HG02943 (cell line): Measurements from ENCODE around the gene TMEM272.

Experiments
- ATAC-seq: cut with Tn5 transposase; IDR thresholded peaks from one replicate; pipeline ENCODE4 v1.9.1; 2021; ENCODE audit warnings: mild to moderate bottlenecking, low read depth, moderate library complexity; ENCODE audit not compliant: unreplicated experiment

The TMEM272 gene

DNA sequence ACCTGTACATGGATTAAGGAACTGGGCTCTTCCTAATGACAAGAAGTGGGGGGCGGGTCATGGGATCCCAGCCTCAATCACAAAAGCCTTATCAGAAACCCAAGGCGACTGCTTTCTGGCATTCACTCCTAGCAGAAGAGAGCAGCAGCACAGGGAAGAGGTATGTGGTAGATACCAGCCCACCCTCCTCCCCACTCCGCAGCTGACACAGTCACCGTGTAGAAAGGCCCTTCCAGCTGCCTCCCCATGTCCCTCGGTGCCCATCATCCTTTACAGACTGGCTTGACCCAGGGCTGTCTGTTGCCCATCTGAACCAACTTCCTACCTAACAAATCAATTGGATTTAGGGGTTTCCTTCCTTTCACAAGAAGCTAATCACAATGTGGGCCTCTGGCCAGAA lies 37.9 kb downstream of the TMEM272 start:
- no peak for ATAC-seq

DNA sequence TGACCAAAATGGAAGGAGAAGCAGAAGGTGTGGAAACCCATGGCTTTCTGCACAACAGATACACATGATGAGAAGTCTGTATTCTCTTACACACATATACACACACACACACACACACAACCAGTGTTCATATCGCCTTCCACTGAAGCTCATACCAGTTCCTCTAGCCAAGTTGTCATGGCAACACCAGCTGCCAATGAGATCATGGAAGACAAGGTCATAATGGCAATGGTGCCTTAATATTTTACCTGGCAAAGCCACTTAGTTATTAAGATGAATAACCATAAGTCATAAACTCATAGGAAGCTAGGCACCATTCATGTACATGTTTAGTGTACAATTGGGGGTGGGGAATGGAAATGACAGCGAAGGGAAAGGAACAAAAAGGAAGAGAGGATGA lies 38.4 kb downstream of the TMEM272 start:
- no peak for ATAC-seq

DNA sequence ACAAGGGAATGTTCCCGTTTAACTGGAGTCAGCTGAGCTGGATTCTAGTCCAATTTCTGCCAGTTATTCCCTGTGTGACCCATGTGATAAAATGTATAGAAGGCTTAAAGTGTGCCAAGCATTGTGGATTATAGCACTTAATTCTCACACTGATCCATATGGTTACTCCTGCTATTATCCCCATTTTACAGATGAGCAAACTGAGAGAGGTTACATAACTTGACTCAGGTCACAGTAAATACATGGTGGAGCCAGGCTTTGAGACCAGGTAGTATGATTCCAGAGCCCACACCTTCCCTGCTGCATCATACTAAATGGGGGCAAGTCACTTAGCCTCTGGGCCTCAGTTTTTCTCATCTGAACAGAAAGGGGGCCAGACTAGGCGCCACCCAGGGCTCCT lies 39.1 kb downstream of the TMEM272 start:
- ATAC-seq = no peak

DNA sequence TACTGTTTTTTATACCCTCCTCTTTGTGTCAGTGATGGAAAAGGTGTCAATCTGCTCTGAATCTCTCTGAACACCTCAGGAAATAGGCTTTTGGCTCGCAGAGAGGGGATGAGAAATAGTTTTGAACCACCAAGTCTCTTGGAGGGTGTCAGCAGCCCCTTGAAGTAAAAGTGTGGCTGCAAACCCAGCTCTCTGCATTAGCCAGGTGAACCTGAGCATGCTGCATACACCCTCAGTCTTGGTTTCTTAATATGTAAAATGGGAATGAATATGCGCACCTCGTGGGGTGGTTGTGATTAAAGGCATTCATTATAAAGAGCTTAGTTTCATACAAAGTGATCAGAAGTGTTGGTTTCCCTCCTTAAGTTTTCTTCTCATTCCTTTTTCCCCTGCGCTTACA lies 39.7 kb downstream of the TMEM272 start:
- no peak for ATAC-seq

DNA sequence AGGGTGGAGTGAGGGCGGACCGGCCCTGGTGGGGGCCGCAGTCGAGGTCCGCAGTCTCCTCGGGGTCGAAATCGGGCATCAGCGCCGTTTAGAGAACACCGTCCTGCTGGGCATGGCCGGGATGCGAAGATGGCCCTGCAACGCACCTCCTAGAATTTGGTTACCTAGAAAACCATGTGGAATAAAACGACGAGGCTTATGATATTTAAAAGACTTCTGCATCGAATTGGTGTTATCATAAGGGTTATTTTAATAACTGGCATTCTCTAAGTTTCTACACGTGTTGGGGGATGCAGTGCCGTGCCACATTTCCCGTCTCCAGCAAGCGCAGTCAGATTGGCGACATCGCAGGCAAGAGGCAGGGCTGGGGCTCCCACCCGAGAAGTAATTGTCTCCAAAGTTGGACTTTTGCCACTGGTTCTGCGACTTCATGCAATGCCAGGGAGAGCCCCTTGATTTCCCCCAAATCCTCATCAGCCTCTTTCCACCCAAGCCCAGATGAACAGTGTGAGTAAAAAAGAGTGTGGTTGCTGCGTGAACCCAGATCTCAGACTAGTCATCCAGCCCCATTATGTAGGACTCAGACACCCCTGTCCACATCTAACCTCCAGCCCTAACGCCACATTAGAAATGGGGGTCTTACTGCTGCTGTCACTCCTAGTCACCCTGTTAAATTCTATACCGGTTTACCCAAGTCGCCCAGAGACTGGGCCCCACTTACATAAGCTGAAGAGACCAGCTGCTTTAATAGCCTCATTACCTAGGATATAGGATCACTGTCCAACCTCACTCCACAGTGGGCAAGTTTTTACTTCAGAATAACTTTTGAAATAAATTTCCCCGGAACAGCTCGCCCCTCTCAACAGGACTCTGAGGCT lies 40.4 kb downstream of the TMEM272 start:
- ATAC-seq = no peak

DNA sequence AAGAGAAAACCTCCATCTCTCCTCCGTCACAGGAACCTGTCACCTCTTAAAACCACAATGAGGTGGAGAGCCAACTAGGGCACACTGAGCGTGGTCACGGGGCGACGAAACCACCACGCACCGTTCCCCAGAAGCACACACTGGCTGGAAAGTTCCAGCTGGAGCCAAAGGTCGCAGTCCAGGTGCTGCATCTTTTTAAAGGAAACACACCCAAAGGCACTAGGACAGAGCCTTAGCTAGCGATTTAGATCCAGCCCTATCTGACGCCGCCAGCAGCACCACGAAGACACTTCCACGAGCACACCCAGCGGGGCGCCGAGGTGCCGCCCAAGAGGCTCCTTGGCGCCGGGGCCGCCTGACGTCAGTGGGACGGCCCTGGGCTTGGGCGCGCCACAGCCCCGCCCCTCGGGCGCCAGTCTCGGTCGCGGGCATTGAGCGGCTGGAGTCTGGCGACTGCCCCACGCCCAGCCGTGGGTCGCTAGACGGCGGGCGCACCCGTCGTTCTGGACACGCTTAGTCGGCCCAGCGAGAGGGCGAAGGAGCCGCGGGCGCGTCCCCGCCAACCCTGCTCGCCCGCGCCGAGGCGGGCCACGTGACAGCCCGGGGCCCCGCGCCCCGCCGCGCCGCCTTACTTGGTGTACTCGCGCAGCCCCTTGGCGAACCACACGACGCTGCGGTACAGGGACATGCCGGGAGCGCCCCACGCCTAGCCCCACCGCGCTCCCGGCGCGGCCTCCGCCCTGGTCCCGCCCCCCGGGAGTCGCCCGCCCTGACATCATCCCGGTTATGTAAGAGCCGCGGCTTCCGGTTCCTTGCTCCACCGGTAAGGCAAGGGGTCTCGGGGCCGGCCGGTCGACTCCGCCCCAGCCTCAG lies 41.3 kb downstream of the TMEM272 start, which contains the start of gene DHRS12:
TSS of gene DHRS12 (minus strand) at position 742 of the 873 bp plus-strand sequence. CDS start 4,504 bp downstream, outside the sequence.
- ATAC-seq = peak; percentile 85

DNA sequence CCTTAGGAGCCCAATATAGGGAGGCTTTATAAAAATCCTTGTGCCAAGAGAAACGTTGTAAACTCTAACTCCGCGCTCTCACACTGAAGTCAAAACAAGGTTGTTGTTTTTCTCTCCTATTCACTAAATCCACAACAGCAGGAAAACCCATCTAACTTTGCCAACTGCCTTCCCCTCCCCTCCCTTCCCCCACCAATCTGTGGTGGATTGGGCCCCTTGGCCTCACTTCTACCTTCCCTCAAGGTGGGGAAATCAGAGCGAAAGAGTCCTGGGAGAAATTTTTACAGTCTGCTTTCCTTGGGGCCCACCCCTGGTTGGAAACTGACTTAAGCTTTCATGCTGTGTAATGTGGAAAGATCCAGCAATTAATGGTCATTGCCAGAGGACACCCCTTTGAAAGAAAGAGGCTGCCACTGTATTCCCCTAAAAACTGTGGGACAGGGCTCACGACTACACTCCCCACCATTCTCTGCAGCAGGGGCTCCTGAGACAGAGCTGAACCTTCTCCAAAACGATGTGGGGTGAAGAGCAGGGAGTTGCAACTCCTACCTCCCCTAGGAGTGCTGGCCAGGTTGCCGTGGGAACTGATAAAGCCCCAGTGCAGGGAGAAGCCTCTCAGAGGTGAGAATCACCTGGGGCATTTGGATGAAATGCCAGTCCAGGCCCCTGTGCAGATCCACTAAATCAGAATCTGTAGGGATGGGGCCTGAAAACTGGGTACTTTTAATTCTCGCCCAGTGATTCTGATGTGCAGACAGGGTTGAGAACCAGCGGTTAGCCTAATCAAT lies 42.2 kb downstream of the TMEM272 start:
- ATAC-seq = no peak

DNA sequence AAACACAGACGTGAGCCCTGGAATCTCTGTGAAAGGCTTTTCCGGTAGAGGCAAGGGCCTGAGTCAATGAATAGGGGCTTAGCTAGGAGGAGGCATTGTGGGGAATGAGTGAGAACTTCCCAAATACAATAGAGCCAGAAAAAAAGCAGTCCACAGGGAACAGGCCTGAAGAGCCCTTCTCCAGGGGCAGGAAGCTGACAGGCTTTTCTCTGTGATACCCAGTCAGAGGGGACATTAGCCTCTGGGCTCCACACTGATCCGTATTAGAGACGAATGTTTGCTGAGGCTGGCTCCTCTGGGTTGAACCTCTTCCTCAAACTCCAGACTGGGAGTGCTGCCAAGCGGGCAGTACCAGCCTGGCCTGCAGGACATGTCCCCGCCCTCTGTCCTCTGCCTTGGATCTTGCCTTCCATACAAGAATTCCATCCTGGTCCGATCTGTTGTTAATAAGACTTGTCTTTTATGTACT lies 43.3 kb downstream of the TMEM272 start:
- ATAC-seq = no peak

DNA sequence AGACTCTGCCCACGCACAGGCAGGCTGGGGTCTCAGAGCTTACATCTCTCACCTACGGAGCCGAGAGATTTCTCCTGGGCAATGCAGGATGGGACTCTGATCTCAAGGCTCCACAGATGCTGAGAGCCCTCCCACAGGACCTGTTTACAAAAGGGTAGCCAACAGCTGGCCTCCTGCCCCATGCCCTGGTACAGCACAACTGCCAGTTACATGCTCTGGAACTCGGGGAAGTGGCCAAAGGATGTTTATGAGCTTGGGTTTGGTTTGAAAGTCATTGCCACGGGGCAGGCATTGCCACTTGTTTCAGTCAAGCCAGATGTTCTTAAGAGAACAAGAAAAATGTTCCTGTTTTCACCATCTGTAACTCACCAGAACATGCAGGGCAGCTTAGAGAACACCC lies 44.5 kb downstream of the TMEM272 start:
- no peak for ATAC-seq

DNA sequence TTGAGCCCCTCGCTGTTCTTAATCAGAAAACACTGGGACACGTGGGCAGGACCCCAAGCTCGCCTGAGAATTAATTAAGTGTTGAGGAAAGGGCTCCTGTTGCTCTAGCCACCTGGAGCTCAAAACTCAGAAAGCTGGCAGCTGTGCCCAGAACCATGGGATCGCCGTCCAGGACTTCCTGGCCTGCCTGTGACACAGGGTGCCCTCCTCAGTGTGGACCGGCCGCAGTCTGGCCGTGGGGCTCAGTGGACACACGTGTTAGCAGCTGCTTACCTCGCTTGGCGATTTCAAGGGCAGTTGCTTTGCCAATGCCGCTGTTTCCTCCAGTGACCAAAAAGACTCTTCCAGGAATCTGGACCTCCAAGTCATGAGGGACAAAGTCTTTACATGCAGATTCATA lies 45.7 kb downstream of the TMEM272 start:
- no peak for ATAC-seq

DNA sequence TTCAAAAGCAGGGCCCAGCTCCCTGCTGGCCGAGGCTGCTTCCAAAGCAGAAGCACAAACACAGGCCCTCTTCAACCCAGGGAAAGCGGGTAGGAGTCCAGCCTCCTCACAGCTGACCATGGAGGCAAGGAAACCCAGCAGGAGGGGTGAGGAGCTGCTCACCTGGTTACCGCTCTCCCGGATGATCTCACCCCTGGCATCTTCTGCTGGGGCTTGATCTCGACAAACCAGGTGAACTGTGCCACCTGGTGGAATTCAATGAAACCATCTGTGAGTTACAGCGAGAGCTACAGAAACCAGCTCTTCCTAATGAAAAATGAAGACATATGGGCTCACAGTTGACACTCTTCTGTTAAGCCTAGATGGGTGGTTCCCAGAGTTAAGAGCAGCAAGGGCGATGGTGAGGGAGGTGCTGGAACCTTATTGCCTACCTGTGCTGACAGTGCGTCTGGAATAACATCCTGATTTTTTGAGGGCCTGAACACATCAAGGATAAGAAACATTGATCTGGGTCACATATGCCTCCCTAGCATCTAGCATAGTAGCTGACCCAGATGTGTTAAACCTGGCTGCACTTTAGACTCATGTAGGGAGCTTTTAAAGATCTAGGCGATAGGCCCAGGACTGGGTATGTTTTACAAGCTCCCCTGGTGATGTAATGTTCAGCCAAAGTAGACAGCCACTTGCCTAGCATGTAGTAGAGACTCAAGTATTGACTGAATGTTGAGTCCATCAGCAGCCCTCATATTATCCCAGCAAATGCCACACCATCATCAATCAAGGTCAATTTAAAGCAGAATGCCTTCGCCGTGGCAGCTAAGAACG lies 47.1 kb downstream of the TMEM272 start:
- ATAC-seq = no peak

DNA sequence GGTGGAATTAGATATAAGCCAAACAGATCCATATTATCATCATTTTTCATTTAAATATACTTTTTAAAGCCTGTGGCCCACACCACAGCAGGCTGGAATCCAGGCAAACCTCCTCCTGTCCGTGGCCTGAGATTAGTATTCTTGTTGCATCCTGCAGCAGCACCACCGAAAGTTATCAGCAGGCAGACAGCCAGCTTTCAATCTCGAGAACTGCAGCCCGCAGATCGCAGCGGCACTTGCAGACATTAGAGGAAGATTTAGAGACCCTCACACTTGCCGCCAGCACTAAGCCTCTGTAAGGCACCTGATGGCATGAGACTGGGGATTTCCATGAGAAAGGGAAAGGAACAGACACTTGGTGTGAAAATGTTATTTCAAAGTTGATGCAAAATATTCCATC lies 48.4 kb downstream of the TMEM272 start:
- no peak for ATAC-seq

DNA sequence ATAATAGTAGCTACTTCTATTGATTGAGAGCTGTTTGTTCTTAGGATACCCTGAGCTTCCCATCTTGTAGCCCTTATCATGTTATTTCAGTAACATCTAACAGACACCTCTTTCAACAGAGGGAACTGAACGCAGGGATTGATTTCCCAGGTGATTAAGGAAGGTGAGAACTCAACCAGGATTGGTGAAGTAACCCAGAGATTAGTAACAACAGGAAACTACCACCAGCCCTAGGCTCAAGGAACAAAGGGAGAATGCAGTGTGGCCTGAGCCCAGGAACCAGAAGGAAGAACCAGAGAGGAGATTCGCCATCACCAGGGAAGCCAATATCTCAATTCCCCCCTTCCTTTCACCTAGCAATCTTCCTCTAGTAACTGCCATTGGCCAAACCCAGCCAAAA lies 49.6 kb downstream of the TMEM272 start:
- ATAC-seq = no peak

DNA sequence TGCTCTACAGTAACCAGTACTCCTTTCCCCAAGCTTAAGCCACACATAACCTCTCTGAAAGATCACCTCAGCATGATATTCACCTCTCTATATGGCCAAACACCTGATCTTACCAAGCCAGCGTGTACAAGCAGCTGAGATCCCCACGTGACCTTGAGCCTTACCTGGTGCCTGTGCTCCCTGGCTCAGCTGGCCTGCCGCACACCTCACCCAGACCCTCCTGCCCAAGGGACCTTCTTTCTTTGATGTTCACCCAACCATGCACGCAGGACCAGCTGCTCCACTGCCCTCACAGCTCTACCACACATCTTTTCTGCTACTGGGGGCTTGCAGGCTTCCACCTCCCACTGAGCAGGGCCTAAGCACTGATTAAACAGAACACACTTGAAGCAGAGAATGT lies 50.0 kb downstream of the TMEM272 start:
- ATAC-seq = no peak

DNA sequence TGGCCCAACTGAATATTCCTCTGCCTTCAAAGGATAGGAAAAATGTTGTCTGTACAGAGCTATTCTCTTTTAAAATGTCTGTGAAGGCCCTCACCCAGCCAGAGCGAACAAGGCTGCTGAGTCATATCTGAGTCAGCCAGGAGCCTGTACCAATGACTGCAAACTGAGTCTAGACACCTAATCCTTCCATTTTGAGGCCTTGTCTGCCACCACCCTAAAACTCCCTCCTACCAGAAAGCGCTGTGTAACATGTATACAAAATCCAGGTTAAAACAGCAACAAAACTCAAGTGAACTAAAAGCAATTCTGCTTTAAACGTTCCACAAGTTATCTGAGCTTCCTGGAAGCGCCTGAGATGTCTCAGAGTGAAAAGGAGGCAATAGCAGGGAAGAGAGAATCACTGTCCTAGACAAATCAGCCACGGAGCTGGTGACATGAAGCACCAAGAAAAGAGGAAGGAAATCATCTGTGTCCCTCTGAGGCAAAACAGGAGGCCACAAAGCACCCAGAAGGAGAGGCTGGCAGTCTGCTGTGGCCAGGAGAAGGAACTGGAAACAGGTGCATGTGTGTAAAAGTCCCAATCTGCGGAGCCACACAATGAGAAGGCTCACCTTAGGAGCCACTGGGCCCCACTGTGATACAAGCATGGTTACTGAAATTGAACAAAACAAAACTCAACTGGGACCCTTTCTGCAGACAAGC lies 51.3 kb downstream of the TMEM272 start:
- ATAC-seq = peak; percentile 51

DNA sequence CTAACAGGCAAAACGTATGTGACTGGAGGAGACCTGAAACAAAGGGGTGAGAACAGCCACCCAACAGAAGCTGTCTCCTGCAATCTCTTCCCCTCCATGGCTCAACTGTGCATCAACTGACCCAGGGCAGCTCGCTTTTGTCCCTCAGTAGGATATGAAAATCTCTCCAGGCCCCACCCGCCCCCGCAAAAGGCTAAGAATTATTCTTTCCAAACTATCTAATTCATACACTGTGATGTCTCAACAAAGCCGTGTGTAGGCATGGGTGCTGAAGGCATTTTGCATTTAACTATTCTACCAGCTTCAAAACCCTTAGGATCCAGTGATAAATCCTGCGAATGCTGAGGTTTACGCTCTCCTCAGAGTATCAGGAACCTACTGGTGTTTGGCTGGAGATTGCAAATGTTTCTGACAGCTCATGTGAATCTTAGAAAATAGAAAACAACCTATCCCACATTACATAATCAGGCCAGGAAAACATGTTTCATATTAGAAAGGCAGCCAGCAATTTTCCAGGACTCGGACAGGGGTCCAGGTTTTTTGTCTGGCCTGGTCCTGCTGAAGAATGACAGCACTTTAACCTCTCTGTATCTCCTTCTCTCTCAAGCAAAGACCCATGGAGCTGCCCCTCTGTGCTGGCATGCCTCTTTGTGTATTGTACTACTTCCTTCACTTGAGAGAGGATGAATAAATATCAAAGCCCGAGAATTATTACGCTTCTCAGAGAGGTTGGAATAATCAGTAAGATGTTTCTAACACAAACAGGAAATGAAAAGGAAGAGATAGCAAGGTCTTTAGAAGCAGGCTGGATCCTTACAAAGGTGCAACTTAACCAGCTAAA lies 58.3 kb downstream of the TMEM272 start:
- no peak for ATAC-seq

DNA sequence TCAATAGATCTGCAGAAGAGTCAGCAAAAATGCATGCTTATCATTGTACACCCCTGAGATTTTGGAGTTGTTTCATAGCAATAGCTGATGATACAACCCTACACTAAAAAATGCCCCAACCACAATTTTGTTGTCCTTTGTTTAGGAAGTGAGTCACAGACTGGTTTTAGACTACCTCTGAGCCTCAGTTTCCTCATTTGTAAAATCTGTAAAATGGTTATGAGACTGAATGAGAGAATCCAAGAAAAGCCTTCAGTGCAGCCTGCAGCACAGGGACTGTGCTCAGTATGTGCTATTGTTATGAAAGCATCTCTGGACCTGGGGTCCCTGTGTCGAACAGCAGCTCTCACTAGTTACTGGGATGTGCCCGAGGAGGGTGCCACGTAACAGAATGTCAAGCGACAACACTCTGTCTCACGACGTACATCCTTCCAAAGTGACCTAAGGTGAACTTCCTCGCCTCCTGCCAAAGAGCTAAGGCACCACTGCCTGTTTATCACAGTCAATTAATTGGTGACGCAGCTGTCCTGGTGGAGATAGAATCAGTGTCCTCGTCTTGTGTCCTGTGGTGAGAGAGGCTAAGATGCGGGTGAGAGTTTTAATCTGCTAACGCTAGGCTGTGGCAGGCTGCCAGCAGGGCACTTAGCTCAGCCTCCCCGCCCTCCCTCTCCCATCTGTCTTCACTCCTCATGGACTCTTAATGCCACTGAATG lies 59.1 kb downstream of the TMEM272 start:
- ATAC-seq = no peak

DNA sequence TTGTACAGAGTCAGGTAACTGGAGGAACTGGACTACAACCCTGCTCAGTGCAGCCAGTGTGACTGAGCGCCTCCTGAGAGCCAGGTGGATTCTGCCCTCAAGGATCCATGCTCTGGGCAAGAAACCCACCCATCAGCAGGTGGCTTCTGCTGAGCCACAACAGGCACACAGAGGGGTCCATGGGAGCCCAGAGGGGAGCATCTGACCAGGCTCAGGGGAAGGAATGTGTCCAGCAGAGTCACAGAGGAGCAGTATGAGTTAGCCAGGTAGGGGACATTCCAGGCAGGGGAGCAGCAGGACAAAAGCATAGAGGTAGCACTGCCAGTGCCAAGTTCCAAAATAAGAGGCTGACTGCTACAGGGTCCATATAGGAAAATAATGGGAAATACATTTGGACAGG lies 60.9 kb downstream of the TMEM272 start:
- ATAC-seq = no peak
